MM.1S (cell line): ENCODE data around the gene TGFBR2.

Experiments used
- DNase-seq: peaks from one replicate; pipeline ENCODE4 v3.0.0-alpha.2; 2015
- H2AFZ ChIP-seq: fragments of 300-600 bp; sonication (generic); 2 replicates; pipeline ENCODE4 v1.6.0; 2016; ENCODE audit warnings: antibody characterized with exemption, low read length
- H3F3A ChIP-seq: fragments of 300-600 bp; sonication (generic); 2 replicates; pipeline ENCODE4 v1.6.1; 2016; ENCODE audit warnings: mild to moderate bottlenecking, antibody characterized with exemption, low read length, moderate library complexity, mixed read lengths; ENCODE audit not compliant: insufficient read depth
- H3K27ac ChIP-seq: fragments of 300-600 bp; sonication (generic); 2 replicates; pipeline ENCODE4 v1.5.1; 2016; ENCODE audit warnings: mild to moderate bottlenecking, low read length
- H3K27me3 ChIP-seq: fragments of 300-600 bp; sonication (generic); replicated peaks from 2 replicates; pipeline ENCODE4 v1.6.0; 2016; ENCODE audit warnings: low read length; ENCODE audit not compliant: insufficient read depth
- H3K36me3 ChIP-seq: fragments of 300-600 bp; sonication (generic); replicated peaks from 2 replicates; pipeline ENCODE4 v1.6.1; 2016; ENCODE audit warnings: mild to moderate bottlenecking, low read length, mixed read lengths; ENCODE audit not compliant: insufficient read depth
- H3K4me1 ChIP-seq: fragments of 300-600 bp; sonication (generic); 2 replicates; pipeline ENCODE4 v1.6.1; 2016; ENCODE audit warnings: low read length, mixed read lengths
- H3K4me2 ChIP-seq: fragments of 300-600 bp; sonication (generic); 2 replicates; pipeline ENCODE4 v1.6.0; 2016; ENCODE audit warnings: low read depth, low read length
- H3K4me3 ChIP-seq: fragments of 300-600 bp; sonication (generic); 2 replicates; pipeline ENCODE4 v1.5.1; 2016; ENCODE audit warnings: low read length, mixed read lengths
- H3K79me2 ChIP-seq: fragments of 300-600 bp; sonication (generic); 2 replicates; pipeline ENCODE4 v1.6.1; 2016; ENCODE audit warnings: mixed run types, low read length, mixed read lengths
- H3K9ac ChIP-seq: fragments of 300-600 bp; sonication (generic); 2 replicates; pipeline ENCODE4 v1.6.1; 2016; ENCODE audit warnings: low read length, mixed read lengths
- H3K9me2 ChIP-seq: fragments of 300-600 bp; sonication (generic); replicated peaks from 2 replicates; pipeline ENCODE4 v1.6.1; 2016; ENCODE audit warnings: mild to moderate bottlenecking, low read length, mixed read lengths; ENCODE audit not compliant: insufficient read depth
- H3K9me3 ChIP-seq: fragments of 300-600 bp; sonication (generic); replicated peaks from 2 replicates; pipeline ENCODE4 v1.6.1; 2016; ENCODE audit warnings: mild to moderate bottlenecking, low read length, mixed read lengths; ENCODE audit not compliant: insufficient read depth
- H4K20me1 ChIP-seq: fragments of 300-600 bp; sonication (generic); 2 replicates; pipeline ENCODE4 v1.6.1; 2016; ENCODE audit warnings: mild to moderate bottlenecking, low read length, moderate library complexity, mixed read lengths; ENCODE audit not compliant: insufficient read depth
- CTCF ChIP-seq: fragments of 300-600 bp; sonication (generic); IDR thresholded peaks from 2 replicates; pipeline ENCODE4 v1.5.1; 2016; ENCODE audit warnings: antibody characterized with exemption, low read length, mixed read lengths
- EZH2 ChIP-seq: fragments of 300-600 bp; sonication (generic); optimal IDR thresholded peaks from 2 replicates; pipeline ENCODE3; 2017; ENCODE audit warnings: low read depth, mild to moderate bottlenecking, antibody characterized with exemption, low read length, mixed read lengths
- EZH2phosphoT487 ChIP-seq: fragments of 300-600 bp; sonication (generic); IDR thresholded peaks from 2 replicates; pipeline ENCODE4 v1.6.1; 2018; ENCODE audit warnings: antibody characterized with exemption, low read length

The TGFBR2 gene

GRCh38 chr3:30711867-30712266 is 105.5 kb downstream of the TGFBR2 start:
- TF ChIP-seq CTCF, result no peak
- TF ChIP-seq EZH2phosphoT487, result no peak
- TF ChIP-seq EZH2, result no peak
- Histone ChIP-seq H4K20me1 (no peaks in the 10 kb centered on the region), H2AFZ (no peak overlapping the region)

GRCh38 chr3:30712991-30713390 is 106.6 kb downstream of the TGFBR2 start:
- Histone ChIP-seq H3K4me1 (no peaks in the 10 kb centered on the region), H4K20me1 (no peaks in the 10 kb centered on the region), H3K4me2 (no peak overlapping the region), H3K9me2 (no peaks in the 10 kb centered on the region), H3K4me3 (no peak overlapping the region), H3K9ac (no peak overlapping the region), H3F3A (no peaks in the 10 kb centered on the region), H2AFZ (no peak overlapping the region), H3K9me3 (no peaks in the 10 kb centered on the region), H3K79me2 (no peaks in the 10 kb centered on the region), H3K27me3 (no peaks in the 10 kb centered on the region), H3K36me3 (no peaks in the 10 kb centered on the region; the same call in 1 of the 2 replicates), H3K27ac (no peak overlapping the region)
- TF ChIP-seq CTCF (no peak), EZH2phosphoT487 (no peak), EZH2 (no peak)
- DNase-seq, result no peak

More at GRCh38 chr3:30711867-30712266, 105.5 kb downstream of the TGFBR2 start:
- Histone ChIP-seq H3K27ac (no peak overlapping the region), H3K9me3 (no peaks in the 10 kb centered on the region), H3F3A (no peaks in the 10 kb centered on the region), H3K9ac (no peak overlapping the region), H3K4me1 (no peaks in the 10 kb centered on the region), H3K27me3 (no peaks in the 10 kb centered on the region), H3K4me3 (no peak overlapping the region), H3K9me2 (no peaks in the 10 kb centered on the region), H3K79me2 (no peaks in the 10 kb centered on the region), H3K4me2 (no peak overlapping the region), H3K36me3 (no peaks in the 10 kb centered on the region; the same call in 1 of the 2 replicates)
- DNase-seq, result no peak

- Histone ChIP-seq H3K27me3 (no peaks in the 10 kb centered on the region), H3K79me2 (no peaks in the 10 kb centered on the region), H3K27ac (no peak overlapping the region), H3K9me2 (no peaks in the 10 kb centered on the region), H3K4me2 (no peak overlapping the region), H3K36me3 (no peaks in the 10 kb centered on the region; the same call in 1 of the 2 replicates), H2AFZ (no peak overlapping the region), H3K4me3 (no peak overlapping the region), H4K20me1 (no peaks in the 10 kb centered on the region), H3K9me3 (no peaks in the 10 kb centered on the region), H3K4me1 (no peaks in the 10 kb centered on the region), H3K9ac (no peak overlapping the region), H3F3A (no peaks in the 10 kb centered on the region)
- DNase-seq, result no peak
- TF ChIP-seq CTCF, result no peak
- TF ChIP-seq EZH2, result no peak
- TF ChIP-seq EZH2phosphoT487, result no peak
Observed at GRCh38 chr3:30713885-30714503, 107.6 kb downstream of the TGFBR2 start.
